Muscle of leg (tissue), 11 donors: Measurements from ENCODE around the gene E4F1. TPM values are rescaled to one million over a fixed set of nuclear protein-coding genes. Genes with fewer than 3 reads are reported as not detected.

Experiments used
- DNase-seq: peaks from one replicate; pipeline ENCODE4 v3.0.0; 2013
- H3K27ac ChIP-seq: one replicate; pipeline ENCODE4 v1.5.1; 2013; ENCODE audit warnings: mild to moderate bottlenecking, low read length, control low read depth
- H3K27me3 ChIP-seq: one replicate; pipeline ENCODE4 v1.6.1; 2013; ENCODE audit warnings: low read length; ENCODE audit not compliant: control insufficient read depth, insufficient read depth
- H3K36me3 ChIP-seq: one replicate; pipeline ENCODE4 v1.6.1; 2013; ENCODE audit warnings: low read length; ENCODE audit not compliant: control insufficient read depth, insufficient read depth
- H3K4me1 ChIP-seq: one replicate; pipeline ENCODE4 v1.6.1; 2013; ENCODE audit warnings: low read length; ENCODE audit not compliant: control insufficient read depth, insufficient read depth
- H3K4me3 ChIP-seq: one replicate; pipeline ENCODE4 v1.5.1; 2013; ENCODE audit warnings: low read length, control low read depth
- H3K9me3 ChIP-seq: replicated peaks from 2 replicates; pipeline ENCODE4 v1.6.1; 2013; ENCODE audit warnings: low read depth, low read length; ENCODE audit not compliant: control insufficient read depth
- WGBS: methylation state at CpG from one replicate; pipeline ENCODE4 v1.1.5; 2013; ENCODE audit warnings: missing lambda C conversion rate; ENCODE audit not compliant: insufficient coverage; 5-methylcytosine and 5-hydroxymethylcytosine counted together
- polyA plus RNA-seq, 8 donors: library from polyadenylated mRNA; unstranded; fragments of 120-200 nt; gene quantifications; one replicate each; pipeline versions ENCODE4 v1.2.1 to v1.2.3, GENCODE V29; 2013; ENCODE audit warnings: inconsistent platforms in 1 of 8, low replicate concordance in 1 of 8; ENCODE audit not compliant: insufficient read length in 8 of 8, insufficient read depth in 1 of 8
- total RNA-seq: library from RNA; stranded (reverse); fragments of 120-200 nt; gene quantifications from one replicate; pipeline ENCODE4 v1.2.4, GENCODE V29; 2013

The E4F1 gene
- total and polyA plus RNA-seq, 9 donors, result 14.2 to 19.3 (median 17.7) TPM

DNA sequence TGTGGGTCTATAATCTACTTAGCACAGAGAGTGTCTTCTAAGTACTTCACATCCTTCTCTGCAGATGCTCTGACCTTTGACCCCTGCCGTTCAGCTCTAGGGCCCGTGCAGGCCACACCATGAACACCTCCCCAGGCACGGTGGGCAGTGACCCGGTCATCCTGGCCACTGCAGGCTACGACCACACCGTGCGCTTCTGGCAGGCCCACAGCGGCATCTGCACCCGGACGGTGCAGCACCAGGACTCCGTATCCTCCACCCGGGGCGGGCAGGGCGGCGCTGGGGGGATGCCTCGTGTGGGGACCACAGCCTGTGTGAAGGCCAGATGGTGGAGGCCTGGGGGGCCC lies 17.5 kb upstream of the E4F1 start:
- Histone ChIP-seq H3K27me3 (peaks cover 2% of the 10 kb centered on the region), H3K36me3 (peaks cover 32% of the 10 kb centered on the region), H3K27ac (peak overlapping the region; percentile 55), H3K9me3 (no peaks in the 10 kb centered on the region), H3K4me3 (peak overlapping the region; percentile 66), H3K4me1 (peaks cover 37% of the 10 kb centered on the region)
- no peak for DNase-seq
- WGBS, result 4% methylated on average over 8 of the region's 16 CpGs

DNA sequence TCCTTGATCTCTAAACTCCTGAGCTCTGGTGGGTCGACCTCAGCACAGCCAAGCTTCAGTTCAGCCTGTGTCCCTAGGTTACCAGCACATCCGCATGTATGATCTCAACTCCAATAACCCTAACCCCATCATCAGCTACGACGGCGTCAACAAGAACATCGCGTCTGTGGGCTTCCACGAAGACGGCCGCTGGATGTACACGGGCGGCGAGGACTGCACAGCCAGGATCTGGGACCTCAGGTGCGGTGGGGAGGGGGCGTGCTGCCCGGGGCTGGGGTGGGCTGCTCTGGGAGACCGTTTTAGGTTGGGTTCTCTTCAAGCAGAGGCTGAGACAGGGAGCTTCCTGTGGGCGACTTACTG lies 17.0 kb upstream of the E4F1 start:
- no peak overlapping the region for H3K27ac ChIP-seq
- H3K27me3 ChIP-seq, result peaks cover 2% of the 10 kb centered on the region
- no peak for DNase-seq
- H3K4me1 ChIP-seq, result peaks cover 42% of the 10 kb centered on the region
- H3K9me3 ChIP-seq, result no peaks in the 10 kb centered on the region
- H3K4me3 ChIP-seq, result peak overlapping the region; percentile 66
- 87% methylated on average over 15 of the region's 18 CpGs for WGBS
- peaks cover 32% of the 10 kb centered on the region for H3K36me3 ChIP-seq

- Histone ChIP-seq H3K4me1 (peaks cover 47% of the 10 kb centered on the region), H3K27me3 (no peaks in the 10 kb centered on the region), H3K27ac (no peak overlapping the region), H3K4me3 (no peak overlapping the region), H3K9me3 (no peaks in the 10 kb centered on the region), H3K36me3 (peaks cover 36% of the 10 kb centered on the region)
- no peak for DNase-seq
- WGBS, result 86% methylated on average over 20 of the region's 23 CpGs
Observed at GRCh38 chr16:2206780-2207433, 16.5 kb upstream of the E4F1 start.

GRCh38 chr16:2207872-2208271 lies 15.5 kb upstream of the E4F1 start:
- H3K27ac ChIP-seq, result no peak overlapping the region
- H3K27me3 ChIP-seq, result no peaks in the 10 kb centered on the region
- 89% methylated on average over 5 of the region's 9 CpGs for WGBS
- H3K9me3 ChIP-seq, result no peaks in the 10 kb centered on the region
- no peak overlapping the region for H3K4me3 ChIP-seq
- H3K36me3 ChIP-seq, result peaks cover 43% of the 10 kb centered on the region
- no peak for DNase-seq
- peaks cover 56% of the 10 kb centered on the region for H3K4me1 ChIP-seq

GRCh38 chr16:2208308-2208707 lies 15.1 kb upstream of the E4F1 start:
- peaks cover 43% of the 10 kb centered on the region for H3K36me3 ChIP-seq
- H3K27me3 ChIP-seq, result no peaks in the 10 kb centered on the region
- H3K9me3 ChIP-seq, result no peaks in the 10 kb centered on the region
- no peak for DNase-seq
- peaks cover 61% of the 10 kb centered on the region for H3K4me1 ChIP-seq
- 53% methylated on average over 21 of the region's 23 CpGs for WGBS
- H3K27ac ChIP-seq, result no peak overlapping the region
- H3K4me3 ChIP-seq, result no peak overlapping the region

- H3K4me3 ChIP-seq, result no peak overlapping the region
- H3K27me3 ChIP-seq, result no peaks in the 10 kb centered on the region
- peaks cover 65% of the 10 kb centered on the region for H3K4me1 ChIP-seq
- WGBS, result 85% methylated on average over 7 of the region's 9 CpGs
- peaks cover 43% of the 10 kb centered on the region for H3K36me3 ChIP-seq
- no peaks in the 10 kb centered on the region for H3K9me3 ChIP-seq
- H3K27ac ChIP-seq, result no peak overlapping the region
- no peak for DNase-seq
Observed at GRCh38 chr16:2208772-2209171, 14.6 kb upstream of the E4F1 start.

- Histone ChIP-seq H3K27me3 (no peaks in the 10 kb centered on the region), H3K4me3 (no peak overlapping the region), H3K9me3 (no peaks in the 10 kb centered on the region), H3K4me1 (peaks cover 66% of the 10 kb centered on the region), H3K36me3 (peaks cover 43% of the 10 kb centered on the region), H3K27ac (no peak overlapping the region)
- DNase-seq, result no peak
- WGBS, result 65% methylated on average over 29 of the region's 29 CpGs
Observed at GRCh38 chr16:2209258-2210008, 14.0 kb upstream of the E4F1 start.

DNA sequence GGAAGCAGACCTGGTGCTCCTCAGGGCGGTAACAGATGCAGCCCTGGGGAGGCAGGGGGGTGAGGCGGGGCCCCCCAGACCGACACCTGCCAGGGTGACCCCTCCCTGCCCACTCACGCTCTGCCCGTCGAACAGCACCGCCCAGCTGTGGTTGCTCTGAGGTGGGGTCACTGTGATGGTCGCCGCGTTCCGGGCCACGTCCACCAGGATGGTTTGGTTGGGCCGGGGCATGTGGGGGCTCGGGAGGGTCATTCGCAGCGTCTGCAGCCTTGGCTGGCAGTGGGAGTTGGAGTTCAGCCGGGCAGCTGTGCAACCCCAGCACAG lies 13.4 kb upstream of the E4F1 start:
- WGBS, result 81% methylated on average over 13 of the region's 17 CpGs
- no peak overlapping the region for H3K27ac ChIP-seq
- no peak for DNase-seq
- no peaks in the 10 kb centered on the region for H3K27me3 ChIP-seq
- peaks cover 43% of the 10 kb centered on the region for H3K36me3 ChIP-seq
- no peak overlapping the region for H3K4me3 ChIP-seq
- H3K4me1 ChIP-seq, result peaks cover 61% of the 10 kb centered on the region
- H3K9me3 ChIP-seq, result no peaks in the 10 kb centered on the region

GRCh38 chr16:2210386-2211365 lies 12.7 kb upstream of the E4F1 start, which contains the start of gene BRICD5:
Gene BRICD5 (minus strand): TSS chr16:2210863. CDS start chr16:2210833, 30 bp downstream.
- no peaks in the 10 kb centered on the region for H3K27me3 ChIP-seq
- no peak for DNase-seq
- H3K27ac ChIP-seq, result peak within 1 kb of the TSS; percentile 68
- no peak within 1 kb of the TSS for H3K4me3 ChIP-seq
- H3K9me3 ChIP-seq, result no peaks in the 10 kb centered on the region
- peaks cover 43% of the 10 kb centered on the region for H3K36me3 ChIP-seq
- H3K4me1 ChIP-seq, result peaks cover 61% of the 10 kb centered on the region
- 48% methylated on average over 16 of the region's 24 CpGs for WGBS

DNA sequence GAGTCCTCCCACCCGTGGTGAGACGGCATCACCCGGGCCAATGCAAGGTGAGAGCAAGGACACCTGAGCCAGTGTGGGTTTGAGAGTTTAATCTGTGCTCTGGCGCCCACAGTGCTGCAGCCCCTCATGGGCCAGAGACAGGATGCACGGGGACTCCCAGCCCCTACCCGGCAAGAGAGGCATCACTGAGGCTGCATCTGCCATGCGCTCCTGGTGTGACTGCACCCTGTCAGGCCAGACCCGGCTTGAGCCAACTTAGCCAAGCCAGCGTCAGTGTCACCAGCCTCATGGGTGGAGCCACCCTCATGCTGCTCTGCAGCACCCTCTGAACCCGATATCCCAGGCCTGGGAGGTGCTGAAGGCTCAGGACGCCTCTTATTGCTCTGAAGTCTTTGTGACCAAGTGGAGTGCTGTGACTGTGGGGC lies 11.5 kb upstream of the E4F1 start:
- no peak overlapping the region for H3K4me3 ChIP-seq
- H3K27ac ChIP-seq, result peak overlapping the region; percentile 68
- DNase-seq, result no peak
- peaks cover 39% of the 10 kb centered on the region for H3K36me3 ChIP-seq
- WGBS, result 79% methylated on average over 9 of the region's 11 CpGs
- peaks cover 50% of the 10 kb centered on the region for H3K4me1 ChIP-seq
- no peaks in the 10 kb centered on the region for H3K27me3 ChIP-seq
- no peaks in the 10 kb centered on the region for H3K9me3 ChIP-seq
